Effector CD8-positive, alpha-beta T cell (primary cell): ENCODE measurements around the gene LPGAT1.
A peak's percentile ranks its signal among the peaks of the same experiment; 100 is the strongest.
"Not testable (repeated sequence)": the region's sequence is repeated elsewhere in the genome, so short reads cannot be mapped to it uniquely, and the experiment has no call there.

Experiments used
- DNase-seq: peaks from one replicate; lab custom pipeline; 2025; lab: John Stamatoyannopoulos, UW

LPGAT1 gene

DNA sequence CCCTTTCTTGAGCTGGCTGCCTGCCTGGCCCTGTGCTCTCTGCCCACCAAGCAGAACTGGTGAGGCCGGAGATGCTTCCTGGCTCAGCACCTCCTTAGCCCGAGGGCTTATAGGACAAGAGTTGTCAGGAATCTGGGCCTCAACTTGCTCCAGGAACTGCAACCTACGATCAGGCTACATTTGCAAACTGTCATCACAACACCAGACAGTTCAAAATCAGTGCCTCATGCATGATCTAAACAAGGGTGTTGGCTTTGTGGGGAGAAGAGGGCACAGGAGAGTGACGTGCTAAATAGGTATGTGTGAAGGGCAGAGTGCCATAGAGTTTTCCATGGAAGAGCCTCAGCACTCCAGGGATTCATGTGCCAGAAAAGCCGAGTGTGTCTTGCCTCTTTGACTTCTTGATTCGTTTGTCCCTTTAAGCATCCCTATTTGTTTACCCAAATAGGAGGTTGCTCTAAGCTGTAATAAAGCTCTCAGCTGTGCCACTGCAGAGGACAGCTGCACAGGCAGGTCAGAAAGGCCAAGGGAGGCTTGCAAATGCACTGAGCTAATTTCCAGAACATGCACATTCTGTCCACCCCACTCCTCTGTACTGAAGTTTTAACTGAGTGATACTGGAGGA, 125.0 kb downstream of the LPGAT1 start:
- no peak for DNase-seq

DNA sequence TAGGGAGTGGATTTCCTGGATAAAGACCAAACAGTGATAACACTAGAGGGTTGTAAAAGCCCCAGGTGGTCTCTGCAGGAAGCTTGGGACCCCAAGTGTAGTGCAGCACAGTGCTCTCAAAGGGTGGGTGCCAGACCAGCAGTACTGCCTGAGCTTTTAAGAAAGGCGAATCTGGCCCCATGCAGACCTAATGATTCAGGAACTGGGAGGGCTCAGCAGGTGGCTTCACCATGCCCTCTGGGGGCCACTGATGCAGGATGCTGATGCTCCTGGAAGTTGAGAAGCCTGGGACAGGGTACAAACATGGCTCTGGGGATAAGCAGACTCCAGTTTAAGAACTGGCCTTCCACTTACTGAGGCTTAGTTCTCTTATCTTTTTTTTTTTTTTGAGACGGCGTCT, 126.0 kb downstream of the LPGAT1 start:
- DNase-seq: no peak

DNA sequence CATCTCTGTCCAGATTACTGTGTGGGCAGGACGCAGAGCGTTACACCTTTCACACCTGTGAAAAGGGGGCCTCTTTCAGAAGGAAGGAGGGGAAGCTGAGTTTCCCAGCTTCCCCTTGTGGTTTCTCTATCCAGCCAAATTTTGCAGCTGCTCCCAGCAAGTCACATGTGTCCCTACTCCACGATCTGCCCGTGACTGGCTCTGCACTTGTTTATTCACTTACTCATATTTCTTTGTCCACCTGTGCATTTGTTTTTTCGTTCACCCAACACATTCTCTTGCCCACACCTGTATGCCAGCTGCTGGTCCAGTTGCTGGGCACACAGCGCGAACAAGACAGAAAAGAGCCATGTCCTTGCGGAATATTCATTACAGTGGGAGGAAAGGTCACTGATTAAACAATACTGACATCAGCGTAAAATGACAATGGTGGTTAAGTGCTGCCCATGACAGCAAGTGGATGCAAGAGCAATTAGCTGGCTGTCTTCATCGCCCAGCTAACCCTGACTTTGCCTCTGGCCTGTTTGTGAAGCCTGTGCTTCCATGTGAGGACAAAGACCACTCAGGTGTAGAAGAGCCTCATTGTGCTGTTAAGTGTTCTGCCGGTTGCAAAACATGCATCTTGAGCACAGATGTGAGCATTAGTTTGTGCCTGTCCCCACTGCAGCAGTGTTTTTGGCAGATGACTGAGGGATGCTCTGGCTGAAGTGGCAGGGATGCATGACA, 126.6 kb downstream of the LPGAT1 start:
- no peak for DNase-seq

DNA sequence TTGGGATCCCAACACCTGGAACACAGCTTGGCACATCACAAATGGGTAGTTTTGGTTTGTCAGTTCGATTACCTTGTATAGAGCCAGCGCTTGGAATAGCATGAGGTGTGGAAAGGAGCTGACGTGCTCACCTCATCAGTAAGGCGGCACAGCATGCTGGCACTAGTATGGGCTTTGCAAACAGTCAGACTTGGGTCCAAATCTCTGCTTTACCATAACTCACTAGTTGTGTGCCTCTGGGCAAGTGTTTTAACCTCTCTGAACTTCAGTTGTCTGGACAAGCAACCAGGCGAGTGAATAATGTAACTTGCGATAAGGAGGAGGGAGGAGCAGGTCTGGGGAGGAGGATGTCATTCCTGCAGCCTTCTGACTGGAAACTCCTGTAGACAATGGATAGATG, 128.8 kb downstream of the LPGAT1 start:
- no peak for DNase-seq

DNA sequence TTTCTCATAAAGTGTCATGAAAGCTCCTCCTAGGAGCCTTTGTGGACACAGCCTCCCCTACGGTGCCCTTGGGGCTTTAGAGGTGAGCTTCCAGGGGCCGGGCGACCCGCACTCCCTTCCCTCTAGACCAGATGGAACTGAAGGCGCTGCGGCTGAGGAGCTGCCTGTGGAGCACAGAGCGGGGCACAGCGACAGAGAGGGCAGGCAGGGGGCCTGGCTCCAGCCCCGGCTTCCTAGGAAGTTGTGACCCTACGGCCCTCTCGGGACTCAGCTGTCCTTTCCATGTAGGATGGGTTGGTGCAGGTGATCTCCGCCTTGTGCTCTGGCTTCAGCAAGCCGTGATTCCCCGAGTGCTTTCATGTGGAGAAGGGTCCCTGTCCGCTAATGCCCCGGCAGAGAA, 131.5 kb downstream of the LPGAT1 start:
- DNase-seq: no peak

DNA sequence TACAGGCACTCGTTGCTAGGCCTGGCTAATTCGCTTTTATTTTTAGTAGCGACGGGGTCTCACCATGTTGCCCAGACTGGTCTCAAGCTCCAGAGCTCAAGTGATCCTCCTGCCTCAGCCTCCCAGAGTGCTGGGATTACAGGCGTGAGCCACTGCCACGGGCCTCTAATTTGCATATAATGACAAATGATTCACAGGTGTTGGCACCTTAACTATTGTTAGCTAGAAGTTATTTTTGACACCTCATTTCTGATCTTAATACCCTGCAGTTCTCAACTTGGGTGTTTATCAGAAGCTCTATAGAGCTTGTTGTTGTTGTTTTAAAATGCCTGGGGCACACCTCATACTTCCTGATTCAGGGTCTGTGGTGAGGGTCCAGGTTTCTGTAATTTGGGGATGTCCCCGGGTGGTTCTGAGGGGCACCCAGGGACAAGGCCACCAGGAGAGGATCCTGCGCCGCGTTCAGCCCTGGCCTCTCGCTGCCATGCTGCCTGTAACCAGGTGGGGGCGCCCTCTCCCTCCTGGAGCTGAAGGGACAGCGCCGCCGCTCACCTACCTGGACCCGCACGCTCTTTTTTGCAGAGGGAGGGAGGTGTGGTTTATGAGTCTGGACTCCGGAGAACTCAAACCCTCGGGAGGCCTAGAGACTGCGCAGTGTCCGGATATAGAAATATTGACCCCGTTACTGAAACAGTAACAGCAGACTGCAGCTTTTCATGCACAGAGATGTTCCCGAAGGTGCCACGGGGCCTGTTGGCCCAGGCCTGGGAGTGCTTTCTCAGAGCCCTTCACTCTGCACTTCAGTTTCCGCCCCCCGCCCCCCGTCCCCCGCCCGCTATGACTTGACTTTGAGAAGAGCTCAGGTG, 132.2 kb downstream of the LPGAT1 start:
- DNase-seq: peak; percentile 71

DNA sequence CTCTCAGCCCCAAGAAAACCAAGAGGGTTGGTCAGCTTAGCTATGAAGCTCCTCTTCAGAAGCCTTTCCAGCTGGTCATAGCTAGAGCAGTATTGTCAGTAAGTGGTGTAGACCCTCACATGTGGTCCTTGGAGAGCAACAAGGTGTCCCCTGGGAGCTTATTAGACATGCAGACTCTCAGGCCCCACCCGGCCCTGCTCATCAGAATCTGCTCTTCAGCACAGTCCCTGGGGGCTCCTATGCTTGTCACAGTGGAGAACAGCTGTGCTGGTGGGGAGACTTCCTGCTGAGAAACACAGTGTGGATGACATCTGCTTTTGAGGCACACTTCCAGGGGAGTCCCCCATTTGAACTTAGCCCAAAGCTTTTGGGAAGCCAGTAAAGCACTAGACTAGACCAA, 133.2 kb downstream of the LPGAT1 start:
- DNase-seq: no peak

DNA sequence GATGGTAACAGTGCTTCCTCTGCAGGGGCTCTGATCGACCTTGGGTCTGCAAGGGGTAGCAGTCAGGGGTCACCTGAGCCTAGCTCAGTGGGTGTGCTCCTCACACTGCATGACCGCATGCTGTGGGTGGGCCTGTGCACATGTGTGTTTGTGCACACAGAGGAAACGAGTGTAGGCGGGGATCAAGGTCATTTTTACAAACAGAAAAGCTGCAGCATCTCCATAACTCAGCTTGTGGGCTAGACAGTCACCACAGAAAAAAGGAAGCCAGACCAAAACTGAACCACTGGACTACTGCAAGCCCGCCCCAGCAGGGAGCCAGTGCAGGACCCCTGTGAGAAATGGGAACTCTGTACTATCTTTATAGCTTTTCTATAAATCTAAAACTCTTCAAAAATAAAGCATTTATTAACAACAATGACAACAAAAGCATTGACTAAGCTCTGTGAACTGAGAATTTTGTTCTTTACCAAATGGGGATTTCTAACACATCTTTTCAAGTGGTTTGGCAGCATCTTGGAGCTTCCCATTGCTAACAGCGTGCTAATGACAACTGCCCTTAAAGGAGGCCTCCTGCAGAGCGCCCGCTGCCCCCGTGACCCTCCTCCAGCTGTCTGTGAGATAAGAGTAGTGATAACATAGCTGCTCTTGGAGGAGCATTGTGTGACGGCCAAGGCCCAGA, 135.3 kb downstream of the LPGAT1 start:
- no peak for DNase-seq

DNA sequence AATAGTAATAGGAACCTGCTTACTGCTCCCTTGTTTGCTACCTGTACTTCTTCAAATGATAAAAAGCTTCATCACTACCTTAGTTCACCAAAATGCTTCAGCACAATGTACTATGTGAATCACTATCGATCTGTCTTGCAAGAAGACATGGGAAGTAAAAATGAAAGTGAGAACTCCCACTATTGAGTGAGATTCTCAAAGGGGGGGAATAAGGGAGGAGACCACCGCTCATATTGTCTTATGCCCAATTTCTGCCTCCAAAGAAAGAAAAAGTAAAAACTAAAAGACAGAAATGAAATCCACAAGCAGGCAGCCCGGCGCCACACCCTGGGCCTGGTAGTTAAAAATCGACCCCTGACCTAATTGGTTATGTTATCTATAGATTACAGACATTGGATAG, 136.7 kb downstream of the LPGAT1 start:
- DNase-seq: not testable (repeated sequence)
